ENCODE measurements around the gene FLT4. TPM values are rescaled to one million over a fixed set of nuclear protein-coding genes. Genes with fewer than 3 reads are reported as not detected.

FLT4 gene
- total RNA-seq, 1 experiment from 2014 or later: 0.44 TPM

- Histone ChIP-seq H3K27me3 (ENCODE audit: control insufficient read depth, insufficient read depth, low read length) (peaks cover 9% of the 10 kb centered on the region), H3K27ac (ENCODE audit: low read length) (no peak overlapping the region), H3K4me1 (ENCODE audit: control insufficient read depth, insufficient read depth, low read length) (no peaks in the 10 kb centered on the region), H3K9me3 (ENCODE audit: control insufficient read depth, insufficient read depth, low read depth, low read length) (no peaks in the 10 kb centered on the region), H3K4me3 (ENCODE audit: low read depth in 2 of 2, low read length in 2 of 2) (no peak overlapping the region), H3K36me3 (ENCODE audit: control insufficient read depth, insufficient read depth, low read length) (no peaks in the 10 kb centered on the region)
- TF ChIP-seq SIN3A (IDR thresholded peaks at IDR 0.05; ENCODE audit: borderline replicate concordance, insufficient read depth, low read depth, low read length) (no peak), REST (IDR thresholded peaks at IDR 0.05; ENCODE audit: insufficient read depth in 1 of 2, low read depth in 2 of 2, low read length in 1 of 2) (no peak), POLR2AphosphoS5 (IDR thresholded peaks at IDR 0.05; ENCODE audit: low read depth, low read length) (no peak), TCF7L2 (IDR thresholded peaks at IDR 0.05; ENCODE audit: low read depth, low read length) (no peak)
- ChIA-PET CTCF (no interaction called here), POLR2A (no interaction called here)
- no peak for ATAC-seq
- intact Hi-C loops (cut with micrococcal nuclease; ENCODE audit: unreplicated experiment): no loop called here
- no TSS peak for BruUV-seq (replicated peaks)
- in situ Hi-C loops (cut with HindIII; ENCODE audit: low pct_unique_long_range_greater_than_20kb, low sequenced_read_pairs): no loop called here
- no peak for DNase-seq (ENCODE audit: low read depth, low spot score)
Measured at GRCh38 chr5:180646963-180647305, 2.5 kb downstream of the FLT4 start.

- Histone ChIP-seq H3K27ac (ENCODE audit: low read length) (no peak overlapping the region), H3K36me3 (ENCODE audit: control insufficient read depth, insufficient read depth, low read length) (no peaks in the 10 kb centered on the region), H3K4me3 (ENCODE audit: low read depth in 2 of 2, low read length in 2 of 2) (no peak overlapping the region), H3K4me1 (ENCODE audit: control insufficient read depth, insufficient read depth, low read length) (no peaks in the 10 kb centered on the region), H3K27me3 (ENCODE audit: control insufficient read depth, insufficient read depth, low read length) (peaks cover 9% of the 10 kb centered on the region), H3K9me3 (ENCODE audit: control insufficient read depth, insufficient read depth, low read depth, low read length) (no peaks in the 10 kb centered on the region)
- ChIA-PET CTCF (no interaction called here), POLR2A (interaction anchor here (0.6 kb wide), 1 partner anchor 33 kb away, joined by 10 read pairs; no protein-coding TSS in a partner anchor)
- ATAC-seq: no peak
- no TSS peak for BruUV-seq (replicated peaks)
- in situ Hi-C loops (cut with HindIII; ENCODE audit: low pct_unique_long_range_greater_than_20kb, low sequenced_read_pairs): no loop called here
- DNase-seq (ENCODE audit: low read depth, low spot score): no peak
- intact Hi-C loops (cut with micrococcal nuclease; ENCODE audit: unreplicated experiment): no loop called here
- TF ChIP-seq SIN3A (IDR thresholded peaks at IDR 0.05; ENCODE audit: borderline replicate concordance, insufficient read depth, low read depth, low read length) (no peak), TCF7L2 (IDR thresholded peaks at IDR 0.05; ENCODE audit: low read depth, low read length) (no peak), POLR2AphosphoS5 (IDR thresholded peaks at IDR 0.05; ENCODE audit: low read depth, low read length) (no peak), REST (IDR thresholded peaks at IDR 0.05; ENCODE audit: insufficient read depth in 1 of 2, low read depth in 2 of 2, low read length in 1 of 2) (no peak)
- TF ChIP-seq, protein P1, sequence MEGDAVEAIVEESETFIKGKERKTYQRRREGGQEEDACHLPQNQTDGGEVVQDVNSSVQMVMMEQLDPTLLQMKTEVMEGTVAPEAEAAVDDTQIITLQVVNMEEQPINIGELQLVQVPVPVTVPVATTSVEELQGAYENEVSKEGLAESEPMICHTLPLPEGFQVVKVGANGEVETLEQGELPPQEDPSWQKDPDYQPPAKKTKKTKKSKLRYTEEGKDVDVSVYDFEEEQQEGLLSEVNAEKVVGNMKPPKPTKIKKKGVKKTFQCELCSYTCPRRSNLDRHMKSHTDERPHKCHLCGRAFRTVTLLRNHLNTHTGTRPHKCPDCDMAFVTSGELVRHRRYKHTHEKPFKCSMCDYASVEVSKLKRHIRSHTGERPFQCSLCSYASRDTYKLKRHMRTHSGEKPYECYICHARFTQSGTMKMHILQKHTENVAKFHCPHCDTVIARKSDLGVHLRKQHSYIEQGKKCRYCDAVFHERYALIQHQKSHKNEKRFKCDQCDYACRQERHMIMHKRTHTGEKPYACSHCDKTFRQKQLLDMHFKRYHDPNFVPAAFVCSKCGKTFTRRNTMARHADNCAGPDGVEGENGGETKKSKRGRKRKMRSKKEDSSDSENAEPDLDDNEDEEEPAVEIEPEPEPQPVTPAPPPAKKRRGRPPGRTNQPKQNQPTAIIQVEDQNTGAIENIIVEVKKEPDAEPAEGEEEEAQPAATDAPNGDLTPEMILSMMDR (IDR thresholded peaks at IDR 0.05): no peak
Measured at GRCh38 chr5:180646289-180646962, 3.0 kb downstream of the FLT4 start.
